ENCODE data around the gene UQCR11. TPM values are rescaled to one million over a fixed set of nuclear protein-coding genes. Genes with fewer than 3 reads are reported as not detected.

The UQCR11 gene
- total and polyA plus RNA-seq, 2 of the 4 experiments (the other 2 are of a cell fraction), result 29.2 to 177 TPM

- H3K79me1 ChIP-seq (ENCODE audit: low read depth in 1 of 2, low read length in 2 of 2), result peaks cover 10 to 62% of the 10 kb centered on the region in 2 experiments
- no peak overlapping the region for H2BK5ac ChIP-seq (ENCODE audit: low read depth, low read length, poor library complexity, severe bottlenecking)
- H3K27ac ChIP-seq (ENCODE audit: insufficient read depth, low read length), result no peak overlapping the region
- DNase-seq (no peak), ATAC-seq (ENCODE audit: low read depth) (no peak)
- no peak overlapping the region for H3K4me3 ChIP-seq (ENCODE audit: insufficient read depth, low read depth, low read length)
- H3K14ac ChIP-seq (replicated peaks; ENCODE audit: low read depth, low read length), result no peak overlapping the region
- H3K36me3 ChIP-seq (ENCODE audit: control insufficient read depth, insufficient read depth, low read length), result peaks cover 53% of the 10 kb centered on the region
- no peak for TF ChIP-seq MAZ (IDR thresholded peaks at IDR 0.05; ENCODE audit: borderline replicate concordance, low read depth, low read length)
- no peak for TF ChIP-seq MAFK (IDR thresholded peaks at IDR 0.05; ENCODE audit: low read depth, low read length)
- TF ChIP-seq POLR2A (IDR thresholded peaks at IDR 0.05; ENCODE audit: low read depth, low read length), result no peak
- TF ChIP-seq BHLHE40 (IDR thresholded peaks at IDR 0.05; ENCODE audit: low read depth, low read length), result no peak
- TF ChIP-seq CHD1 (IDR thresholded peaks at IDR 0.05; ENCODE audit: low read depth, low read length), result no peak
- TF ChIP-seq RCOR1 (IDR thresholded peaks at IDR 0.05; ENCODE audit: insufficient replicate concordance, low read length), result no peak
- no peak for TF ChIP-seq FOS (IDR thresholded peaks at IDR 0.05; ENCODE audit: low read depth, low read length)
- no peak for TF ChIP-seq RFX5 (IDR thresholded peaks at IDR 0.05; ENCODE audit: low read depth, low read length)
- no peak for TF ChIP-seq CTCF (conservative IDR thresholded peaks at IDR 0.05; ENCODE audit: low read depth, low read length)
- no peak for TF ChIP-seq ELK1 (IDR thresholded peaks at IDR 0.05; ENCODE audit: borderline replicate concordance, low read depth, low read length)
- BruUV-seq (replicated peaks), result no TSS peak
- no peak overlapping the region for H2AK5ac ChIP-seq (ENCODE audit: low read depth, low read length)
- WGBS, 2 experiments (ENCODE audit: extremely low coverage in 2 of 2, insufficient read length in 1 of 2), result 93% methylated on average over 16 of the region's 34 CpGs; no CpG with 5 or more reads in 1 of the 2 experiments
- H3K23ac ChIP-seq (ENCODE audit: low read depth, low read length), result no peak overlapping the region
- ChIA-PET CTCF (no interaction called here), POLR2A (ENCODE audit: unreplicated experiment) (interaction anchor here (0.6 kb wide), 1 partner anchor 12 kb away, joined by 5 read pairs; no protein-coding TSS in a partner anchor)
- H2AK9ac ChIP-seq (replicated peaks; ENCODE audit: low read depth, low read length, poor library complexity), result no peak overlapping the region
- H2BK120ac ChIP-seq (ENCODE audit: low read depth, low read length), result no peak overlapping the region
- intact Hi-C loops (cut with micrococcal nuclease) (no loop called here), in situ Hi-C loops (cut with MboI; ENCODE audit: low sequenced_read_pairs) (no loop called here), dilution Hi-C loops (cut with HindIII; ENCODE audit: low sequenced_read_pairs, unreplicated experiment) (no loop called here)
- no peak overlapping the region for H3K18ac ChIP-seq (ENCODE audit: low read depth, low read length)
- peaks cover 47% of the 10 kb centered on the region for H4K20me1 ChIP-seq (ENCODE audit: insufficient read depth, low read length)
- H2BK15ac ChIP-seq (ENCODE audit: low read depth, low read length), result no peak overlapping the region
- H4K91ac ChIP-seq (ENCODE audit: insufficient read depth, low read depth, low read length), result no peak overlapping the region
- no peak overlapping the region for H2BK20ac ChIP-seq (ENCODE audit: low read depth, low read length)
- H3K9ac ChIP-seq (ENCODE audit: low read depth, low read length), result no peak overlapping the region
- H3K9me1 ChIP-seq (ENCODE audit: insufficient read depth, low read length), result no peaks in the 10 kb centered on the region
- H3K9me3 ChIP-seq (ENCODE audit: control insufficient read depth, insufficient read depth, low read length), result peaks cover 2% of the 10 kb centered on the region; the same call in 1 of the 2 replicates
- H4K8ac ChIP-seq (ENCODE audit: low read depth in 2 of 2, low read length in 2 of 2), result no peak overlapping the region
- no peak overlapping the region for H3K4me2 ChIP-seq (ENCODE audit: low read depth, low read length)
- no peaks in the 10 kb centered on the region for H3K4me1 ChIP-seq (ENCODE audit: control insufficient read depth, insufficient read depth, low read length)
- H4K5ac ChIP-seq (ENCODE audit: low read depth, low read length), result no peak overlapping the region
- no peaks in the 10 kb centered on the region for H3K27me3 ChIP-seq (ENCODE audit: control insufficient read depth, insufficient read depth, low read length)
- H2AFZ ChIP-seq (replicated peaks; ENCODE audit: low read length, poor library complexity), result no peak overlapping the region
- H3K56ac ChIP-seq (ENCODE audit: extremely low read depth, insufficient read depth, low read length), result no peak overlapping the region
- no peak overlapping the region for H3K4ac ChIP-seq (ENCODE audit: low read depth, low read length)
Measured at GRCh38 chr19:1636325-1637236, 31.3 kb upstream of the UQCR11 start.

Data from IMR-90 (cell line).